KMS-11 (cell line): ENCODE data around the gene PIK3R2.

Experiments used
- H2AFZ ChIP-seq: fragments of 200-600 bp; sonication (generic); 2 replicates; pipeline ENCODE4 v1.6.1; 2016; ENCODE audit warnings: antibody characterized with exemption, mixed run types, low read depth
- H3K27ac ChIP-seq: fragments of 200-600 bp; sonication (generic); 2 replicates; pipeline ENCODE4 v1.6.1; 2016; ENCODE audit warnings: mild to moderate bottlenecking, mixed run types
- H3K27me3 ChIP-seq: fragments of 200-600 bp; sonication (generic); 2 replicates; pipeline ENCODE4 v1.6.1; 2017; ENCODE audit warnings: mild to moderate bottlenecking, low read depth, mixed run types, moderate library complexity; ENCODE audit not compliant: insufficient read depth
- H3K36me3 ChIP-seq: fragments of 200-600 bp; sonication (generic); 2 replicates; pipeline ENCODE4 v1.6.1; 2017; ENCODE audit warnings: mild to moderate bottlenecking, mixed run types; ENCODE audit not compliant: insufficient read depth
- H3K4me1 ChIP-seq: fragments of 200-600 bp; sonication (generic); 2 replicates; pipeline ENCODE4 v1.6.1; 2016; ENCODE audit warnings: mild to moderate bottlenecking, low read depth, mixed run types; ENCODE audit not compliant: poor library complexity, severe bottlenecking
- H3K4me2 ChIP-seq: fragments of 200-600 bp; sonication (generic); 2 replicates; pipeline ENCODE4 v1.7.0; 2016; ENCODE audit warnings: mild to moderate bottlenecking, mixed run types
- H3K4me3 ChIP-seq: fragments of 200-600 bp; sonication (generic); IDR thresholded peaks from 2 replicates; pipeline ENCODE4 v1.6.1; 2017; ENCODE audit warnings: low read depth, low read length, mixed read lengths; ENCODE audit not compliant: insufficient read depth
- H3K79me2 ChIP-seq: fragments of 200-600 bp; sonication (generic); 2 replicates; pipeline ENCODE4 v1.6.1; 2016; ENCODE audit warnings: low read depth, mixed run types; ENCODE audit not compliant: insufficient read depth
- H3K9ac ChIP-seq: fragments of 200-600 bp; sonication (generic); 2 replicates; pipeline ENCODE4 v1.6.1; 2016; ENCODE audit warnings: mild to moderate bottlenecking, mixed run types
- H4K20me1 ChIP-seq: fragments of 200-600 bp; sonication (generic); 2 replicates; pipeline ENCODE4 v1.6.1; 2016; ENCODE audit warnings: mild to moderate bottlenecking, mixed run types; ENCODE audit not compliant: insufficient read depth
- TF ChIP-seq, protein P1 (sequence below): fragments of 200-600 bp; sonication (generic); conservative IDR thresholded peaks from 2 replicates; pipeline ENCODE4 v1.6.1; 2017; ENCODE audit warnings: low read depth, mild to moderate bottlenecking, antibody characterized with exemption, low read length, moderate library complexity, mixed read lengths

The PIK3R2 gene

DNA sequence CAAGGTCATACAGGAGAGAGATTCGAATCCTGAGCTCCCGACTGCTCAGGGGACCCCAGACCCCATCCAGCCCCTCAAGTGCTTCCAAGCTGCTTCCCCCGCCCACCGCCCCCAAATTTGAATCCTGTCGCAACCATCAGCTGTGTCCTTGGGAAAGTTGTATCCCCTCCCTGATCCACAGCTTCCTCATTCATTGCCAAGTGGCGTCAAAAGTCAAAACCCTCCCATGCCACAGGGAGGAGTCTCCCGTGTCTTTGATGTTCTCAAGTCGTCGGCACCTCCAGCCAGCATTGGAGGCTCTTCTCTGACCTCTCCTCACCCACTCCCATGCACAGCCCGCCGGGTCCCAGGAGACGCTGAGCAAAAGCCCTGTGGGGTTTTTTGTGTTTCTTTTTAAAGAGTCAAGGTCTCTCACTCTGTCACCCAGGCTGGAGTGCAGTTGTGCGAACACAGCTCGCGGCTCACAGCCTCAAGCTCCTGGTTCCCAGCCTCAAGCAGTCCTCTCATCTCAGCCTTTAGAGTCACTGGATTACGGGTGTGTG, 17.8 kb downstream of the PIK3R2 start:
- Histone ChIP-seq H3K79me2 (no peaks in the 10 kb centered on the region), H3K27me3 (no peaks in the 10 kb centered on the region), H3K4me3 (no peak overlapping the region), H3K27ac (no peak overlapping the region), H2AFZ (no peak overlapping the region), H4K20me1 (no peaks in the 10 kb centered on the region), H3K36me3 (no peaks in the 10 kb centered on the region), H3K9ac (no peak overlapping the region), H3K4me2 (no peak overlapping the region), H3K4me1 (peaks cover 11% of the 10 kb centered on the region)
- TF ChIP-seq, protein P1, sequence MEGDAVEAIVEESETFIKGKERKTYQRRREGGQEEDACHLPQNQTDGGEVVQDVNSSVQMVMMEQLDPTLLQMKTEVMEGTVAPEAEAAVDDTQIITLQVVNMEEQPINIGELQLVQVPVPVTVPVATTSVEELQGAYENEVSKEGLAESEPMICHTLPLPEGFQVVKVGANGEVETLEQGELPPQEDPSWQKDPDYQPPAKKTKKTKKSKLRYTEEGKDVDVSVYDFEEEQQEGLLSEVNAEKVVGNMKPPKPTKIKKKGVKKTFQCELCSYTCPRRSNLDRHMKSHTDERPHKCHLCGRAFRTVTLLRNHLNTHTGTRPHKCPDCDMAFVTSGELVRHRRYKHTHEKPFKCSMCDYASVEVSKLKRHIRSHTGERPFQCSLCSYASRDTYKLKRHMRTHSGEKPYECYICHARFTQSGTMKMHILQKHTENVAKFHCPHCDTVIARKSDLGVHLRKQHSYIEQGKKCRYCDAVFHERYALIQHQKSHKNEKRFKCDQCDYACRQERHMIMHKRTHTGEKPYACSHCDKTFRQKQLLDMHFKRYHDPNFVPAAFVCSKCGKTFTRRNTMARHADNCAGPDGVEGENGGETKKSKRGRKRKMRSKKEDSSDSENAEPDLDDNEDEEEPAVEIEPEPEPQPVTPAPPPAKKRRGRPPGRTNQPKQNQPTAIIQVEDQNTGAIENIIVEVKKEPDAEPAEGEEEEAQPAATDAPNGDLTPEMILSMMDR, result no peak

GRCh38 chr19:18171605-18172327, 18.8 kb downstream of the PIK3R2 start:
- no peak overlapping the region for H2AFZ ChIP-seq
- no peak overlapping the region for H3K9ac ChIP-seq
- H3K27ac ChIP-seq, result no peak overlapping the region
- no peaks in the 10 kb centered on the region for H4K20me1 ChIP-seq
- TF ChIP-seq, protein P1, result no peak
- no peaks in the 10 kb centered on the region for H3K79me2 ChIP-seq
- H3K4me3 ChIP-seq, result no peak overlapping the region
- no peaks in the 10 kb centered on the region for H3K27me3 ChIP-seq
- peaks cover 11% of the 10 kb centered on the region for H3K4me1 ChIP-seq
- no peak overlapping the region for H3K4me2 ChIP-seq
- no peaks in the 10 kb centered on the region for H3K36me3 ChIP-seq

DNA sequence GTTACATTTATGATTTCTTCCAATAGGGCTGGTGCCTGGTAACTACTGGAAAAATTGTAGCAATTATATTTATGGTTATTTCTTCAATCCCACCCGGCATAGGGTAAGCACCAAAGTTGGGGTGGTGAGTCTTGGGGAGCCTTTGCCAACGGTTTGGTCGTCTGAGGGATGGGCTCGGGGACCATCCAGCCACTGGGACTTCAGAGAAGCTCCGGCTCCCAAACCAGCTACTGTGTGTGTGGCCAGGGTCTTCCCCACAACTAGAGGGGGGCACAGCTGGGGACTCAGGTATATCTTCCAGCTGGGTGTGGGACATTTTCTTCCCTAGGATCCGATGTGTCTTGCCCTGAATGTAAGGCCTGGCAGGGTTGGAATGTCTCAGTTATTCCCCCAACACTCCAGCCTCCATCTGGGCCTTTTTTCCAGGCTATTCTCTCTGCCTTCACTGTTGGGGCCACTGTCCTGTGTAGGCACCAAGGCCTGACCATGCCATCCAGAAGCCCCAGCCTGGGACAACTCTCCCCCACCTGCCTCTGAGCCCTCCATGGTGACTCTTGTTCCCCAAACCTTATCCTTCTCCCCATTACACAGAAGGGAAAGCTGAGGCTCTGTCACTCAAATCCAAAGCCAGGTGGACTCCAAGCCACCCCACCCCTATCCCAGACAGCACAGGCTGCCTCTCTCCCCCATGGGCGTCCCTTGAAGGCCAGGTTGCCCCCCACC, 19.5 kb downstream of the PIK3R2 start:
- H2AFZ ChIP-seq, result no peak overlapping the region
- H4K20me1 ChIP-seq, result no peaks in the 10 kb centered on the region
- peaks cover 11% of the 10 kb centered on the region for H3K4me1 ChIP-seq
- no peaks in the 10 kb centered on the region for H3K79me2 ChIP-seq
- TF ChIP-seq, protein P1, result no peak
- H3K4me3 ChIP-seq, result no peak overlapping the region
- no peak overlapping the region for H3K9ac ChIP-seq
- no peaks in the 10 kb centered on the region for H3K27me3 ChIP-seq
- no peak overlapping the region for H3K4me2 ChIP-seq
- H3K27ac ChIP-seq, result no peak overlapping the region
- no peaks in the 10 kb centered on the region for H3K36me3 ChIP-seq

- no peaks in the 10 kb centered on the region for H3K36me3 ChIP-seq
- peak overlapping the region; percentile 64 for H2AFZ ChIP-seq
- no peak overlapping the region for H3K4me3 ChIP-seq
- H3K27me3 ChIP-seq, result no peaks in the 10 kb centered on the region
- H3K4me2 ChIP-seq, result peak overlapping the region; percentile 89
- H3K9ac ChIP-seq, result peak overlapping the region; percentile 58; the same call in 1 of the 2 replicates
- peaks cover 11% of the 10 kb centered on the region for H3K4me1 ChIP-seq
- TF ChIP-seq, protein P1, result no peak
- H4K20me1 ChIP-seq, result no peaks in the 10 kb centered on the region
- no peak overlapping the region for H3K27ac ChIP-seq
- H3K79me2 ChIP-seq, result no peaks in the 10 kb centered on the region
Measured at GRCh38 chr19:18173054-18173571, 20.1 kb downstream of the PIK3R2 start.
